NCI-H1417 (cell line): ENCODE results near the gene MAPKAP1.
"Not testable (repeated sequence)": the region's sequence is repeated elsewhere in the genome, so short reads cannot be mapped to it uniquely, and the experiment has no call there.

ENCODE experiments used
- DNase-seq, 3 experiments: peaks; one replicate each; lab custom pipeline; 2025; lab: John Stamatoyannopoulos, UW

MAPKAP1 gene

GRCh38 chr9:125411171-125411756 is 295.7 kb downstream of the MAPKAP1 start:
- no peak for DNase-seq

DNA sequence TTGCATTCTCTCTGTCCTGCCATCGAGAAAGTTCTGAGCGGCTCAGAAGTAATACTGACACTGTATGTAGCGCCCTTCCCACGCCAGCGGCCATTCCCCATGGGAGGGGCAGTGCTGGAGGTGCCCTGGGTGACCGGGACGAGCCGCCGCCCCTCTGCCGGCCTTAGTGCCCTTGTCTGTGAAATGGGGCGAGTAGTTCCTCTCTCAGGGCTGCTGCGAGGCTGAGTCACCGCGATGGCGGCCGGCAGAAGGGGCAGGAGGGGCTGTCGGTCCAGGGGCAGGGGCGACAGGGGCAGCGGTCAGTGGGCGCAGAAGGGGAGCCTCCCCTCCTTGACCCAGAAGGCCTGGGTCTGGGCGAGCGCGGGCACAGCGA is 296.5 kb downstream of the MAPKAP1 start:
- DNase-seq: no peak

- peak in 1 of 3 experiments; percentile 31 for DNase-seq
Observed at GRCh38 chr9:125409637-125410521, 297.1 kb downstream of the MAPKAP1 start.

DNA sequence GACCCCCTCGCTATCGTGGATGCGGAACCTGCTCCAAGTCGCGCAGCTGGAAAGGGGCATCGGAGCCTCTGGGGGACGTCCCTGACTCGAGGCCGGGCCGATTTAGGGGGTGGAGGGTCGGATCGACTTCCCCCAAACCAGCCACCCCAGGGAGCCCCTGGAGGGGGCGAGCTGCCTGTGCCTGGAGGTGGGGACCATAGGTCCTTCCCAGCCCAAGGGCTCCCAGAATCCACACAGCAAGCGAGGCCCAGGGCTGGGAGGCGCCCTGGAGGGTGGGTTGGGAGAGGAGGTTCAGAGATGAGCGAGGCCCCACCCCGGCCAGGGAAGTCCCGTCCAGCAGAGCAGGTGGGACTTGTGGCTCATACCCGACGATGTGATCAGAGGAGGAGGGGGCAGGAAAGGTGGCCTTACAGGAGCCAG is 297.8 kb downstream of the MAPKAP1 start:
- DNase-seq: peak in 1 of 3 experiments; percentile 19

DNA sequence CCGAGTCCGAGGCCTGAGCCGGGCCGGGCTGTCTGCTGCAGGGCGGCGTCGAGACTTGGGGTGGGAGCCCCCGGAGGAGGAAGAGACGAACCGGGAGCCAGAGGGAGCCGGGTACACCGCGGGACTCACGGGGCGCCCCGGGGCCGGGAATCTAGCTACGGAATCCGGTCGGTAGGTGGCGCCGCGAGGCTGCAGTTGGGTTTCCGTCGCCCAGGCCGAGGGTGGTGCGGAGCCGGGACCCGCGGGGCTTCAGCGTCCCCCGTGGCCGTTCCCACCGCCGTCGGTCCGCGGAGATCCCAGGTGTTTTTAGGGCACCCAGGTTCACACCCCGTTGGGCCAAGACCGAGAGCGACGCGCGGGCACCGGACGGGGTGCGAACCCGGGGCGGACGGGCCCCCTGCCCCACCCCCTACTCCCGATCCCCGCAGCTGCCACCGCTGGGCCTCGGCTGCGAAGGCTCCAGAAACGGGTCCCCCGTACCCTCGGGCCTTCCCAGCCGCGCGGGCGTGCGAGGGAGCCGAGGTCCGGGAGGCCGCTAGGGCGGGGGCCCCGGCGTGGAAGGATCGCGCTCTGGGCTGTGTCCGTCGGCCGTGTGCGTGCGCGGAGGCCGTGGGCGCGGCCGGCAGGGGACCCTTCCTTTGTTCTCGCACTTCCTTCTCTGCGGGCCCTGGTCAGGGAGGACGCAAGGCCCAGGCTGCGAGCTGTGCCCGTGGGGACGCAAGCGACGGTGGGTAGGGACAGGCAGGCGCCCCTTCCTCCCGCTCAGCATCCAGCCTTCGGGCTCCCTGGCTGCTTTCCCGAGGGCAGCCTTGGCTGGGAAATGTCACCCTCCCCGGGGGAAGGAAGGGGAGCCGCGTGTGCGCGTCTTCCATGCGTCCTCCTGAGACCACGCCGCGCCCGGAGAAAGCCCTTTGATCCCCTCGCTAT is 298.8 kb downstream of the MAPKAP1 start:
- DNase-seq: peak; percentile 44 to 89 (median 82)

GRCh38 chr9:125407432-125407973 is 299.5 kb downstream of the MAPKAP1 start:
- DNase-seq: peak in 1 of 3 experiments; percentile 57

- DNase-seq: no peak
Observed at GRCh38 chr9:125406810-125407087, 300.3 kb downstream of the MAPKAP1 start.

DNA sequence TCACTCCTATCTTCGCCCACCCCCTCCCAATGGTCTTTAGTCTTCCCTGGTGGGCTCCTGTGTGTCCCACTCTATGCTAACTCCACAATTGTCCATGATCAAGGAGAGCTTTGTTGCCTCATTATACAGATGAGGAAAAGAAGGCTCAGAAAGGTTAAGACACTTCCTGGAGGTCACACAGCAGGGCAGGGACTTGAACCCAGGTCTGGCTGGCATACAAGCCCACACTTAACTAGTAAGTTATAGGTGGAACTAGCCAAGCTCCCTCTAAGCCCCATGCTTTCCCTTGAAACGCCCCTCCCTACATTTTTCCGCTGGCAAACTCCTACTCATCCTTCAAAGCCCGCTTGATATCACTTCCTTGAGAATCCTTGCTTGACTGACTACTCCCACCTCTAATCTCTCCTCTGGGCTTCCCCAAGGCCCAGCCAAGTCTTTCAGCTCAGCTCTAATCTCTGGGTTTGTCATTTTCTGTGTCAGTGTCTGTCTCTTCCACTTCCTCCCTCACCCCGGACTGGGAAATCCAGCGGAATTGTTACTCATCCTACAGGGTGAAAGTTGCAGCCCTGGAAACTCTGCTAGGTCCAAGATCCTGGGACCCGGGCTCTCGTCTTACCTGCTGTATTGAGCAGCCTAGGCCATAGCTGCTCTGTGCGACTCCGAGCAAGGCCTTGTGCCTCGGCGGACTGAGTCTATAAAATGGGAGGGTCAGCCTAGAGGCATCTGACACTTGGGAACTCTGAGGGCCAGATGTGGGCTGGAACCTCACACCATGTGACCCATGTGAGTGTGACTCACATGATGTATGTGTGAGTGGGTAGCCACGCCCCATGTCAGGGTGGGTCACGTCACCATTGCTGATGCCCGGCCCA is 300.8 kb downstream of the MAPKAP1 start:
- DNase-seq: no peak

GRCh38 chr9:125404733-125405132 is 302.3 kb downstream of the MAPKAP1 start:
- no peak for DNase-seq

DNA sequence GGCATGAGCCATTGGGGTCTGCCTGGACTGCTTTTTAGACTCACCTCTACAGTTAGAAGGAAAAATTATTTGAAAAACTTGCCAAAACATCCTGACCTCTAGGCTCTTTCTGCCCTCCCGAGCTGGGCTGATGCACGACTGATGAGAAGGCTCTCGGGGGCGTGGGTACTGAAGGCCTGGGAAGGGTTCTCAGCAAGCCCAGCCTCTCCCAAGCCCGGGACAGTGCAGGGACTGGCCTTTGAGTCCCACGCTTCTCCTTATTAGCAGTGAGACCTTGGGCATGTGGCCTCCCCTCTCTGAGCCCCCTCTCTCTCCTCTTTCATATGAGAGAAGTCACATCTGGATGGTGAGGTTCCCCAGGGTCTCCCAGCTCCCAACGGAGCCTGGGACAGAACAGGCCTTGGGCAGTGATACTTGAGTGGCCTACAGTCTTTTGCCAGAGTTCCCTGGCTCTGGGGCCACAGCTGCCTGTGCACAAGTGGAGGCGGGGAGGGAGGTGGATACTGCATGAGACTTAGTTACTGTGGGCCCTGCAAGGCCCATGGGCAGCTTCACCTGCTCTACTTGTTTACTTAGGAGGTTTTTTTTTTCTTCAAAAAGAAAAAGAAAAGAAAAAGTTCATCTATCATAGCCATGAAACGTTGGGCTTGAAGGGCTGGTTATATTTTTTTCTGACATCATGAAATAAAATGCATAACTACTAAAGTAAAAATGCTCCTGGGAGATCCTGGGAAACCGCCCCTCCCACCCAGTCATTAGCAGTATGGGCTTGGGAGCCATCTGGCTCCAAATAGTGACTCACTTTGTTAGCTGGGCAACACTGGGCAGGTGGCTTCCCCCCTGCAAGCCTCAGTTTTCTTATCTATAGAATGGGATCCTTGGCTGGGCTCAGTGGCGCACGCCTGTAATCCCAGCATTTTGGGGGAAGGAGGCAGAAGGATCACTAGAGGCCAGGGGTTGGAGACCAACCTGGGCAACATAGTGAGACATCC is 306.0 kb downstream of the MAPKAP1 start:
- no peak for DNase-seq

DNA sequence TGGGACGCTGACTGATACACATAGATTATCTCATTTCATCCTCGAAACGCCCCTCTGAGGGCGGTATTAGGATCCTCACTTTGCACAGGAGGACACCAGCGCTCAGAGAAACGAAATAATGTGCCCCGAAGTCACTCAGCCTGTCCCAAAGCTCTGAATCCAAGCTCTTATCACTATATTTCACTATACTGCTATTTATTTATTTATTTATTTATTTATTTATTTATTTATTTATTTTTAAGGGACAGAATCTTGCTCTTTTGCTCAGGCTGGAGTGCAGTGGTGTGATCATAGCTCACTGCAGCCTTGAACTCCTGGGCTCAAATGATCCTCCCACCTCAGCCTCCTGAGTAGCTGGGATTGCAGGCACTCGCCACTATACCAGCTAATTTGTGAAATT is 306.8 kb downstream of the MAPKAP1 start:
- DNase-seq: not testable (repeated sequence)

DNA sequence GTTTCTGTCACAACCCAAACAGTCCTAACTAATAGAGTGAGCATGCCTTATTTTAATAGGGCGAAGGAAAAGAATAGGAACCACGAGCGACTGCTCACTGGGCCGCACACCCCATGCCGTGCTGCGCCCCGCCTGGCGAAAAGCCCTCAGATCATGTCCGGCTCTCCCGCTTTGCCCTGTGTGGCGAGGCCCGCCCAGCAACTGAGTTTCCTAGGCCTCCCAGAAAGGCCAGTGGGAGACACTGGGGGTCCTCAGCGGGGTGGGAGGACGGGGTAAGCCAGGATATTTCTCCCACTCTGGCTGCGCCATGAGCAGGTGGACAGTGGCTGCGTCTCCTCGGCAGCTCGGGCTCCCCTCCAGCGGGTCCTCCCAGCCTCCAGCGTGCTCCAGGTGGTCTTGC is 307.3 kb downstream of the MAPKAP1 start:
- no peak for DNase-seq

- DNase-seq: no peak
Observed at GRCh38 chr9:125399165-125399564, 307.8 kb downstream of the MAPKAP1 start.

GRCh38 chr9:125398243-125398642 is 308.8 kb downstream of the MAPKAP1 start:
- DNase-seq: no peak

DNA sequence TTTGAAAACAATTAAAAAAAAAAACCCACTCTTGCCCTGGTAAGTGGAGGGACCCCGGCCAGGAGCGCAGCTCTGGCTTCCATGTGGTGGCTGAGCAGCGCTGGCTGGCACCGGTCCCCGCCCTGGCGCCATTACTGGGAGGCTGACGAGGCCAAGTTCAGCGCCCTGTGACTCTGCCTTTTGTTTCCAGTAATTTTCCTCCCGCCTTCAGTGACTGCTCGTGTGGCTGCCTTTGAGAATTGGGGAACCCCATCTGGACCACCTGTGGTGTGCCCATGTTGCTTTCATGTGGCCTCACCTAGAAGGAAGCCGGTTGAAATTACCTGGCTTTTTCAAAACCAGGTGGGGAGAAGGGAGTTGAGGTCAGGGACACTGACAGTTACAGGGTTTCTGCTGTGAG is 309.3 kb downstream of the MAPKAP1 start:
- DNase-seq: peak in 2 of 3 experiments; percentile 35 to 65

- DNase-seq: no peak
Observed at GRCh38 chr9:125396799-125397198, 310.2 kb downstream of the MAPKAP1 start.

- DNase-seq: no peak
Observed at GRCh38 chr9:125393426-125393825, 313.6 kb downstream of the MAPKAP1 start.

- DNase-seq: peak in 1 of 3 experiments; percentile 23
Observed at GRCh38 chr9:125391704-125392103, 315.3 kb downstream of the MAPKAP1 start.

DNA sequence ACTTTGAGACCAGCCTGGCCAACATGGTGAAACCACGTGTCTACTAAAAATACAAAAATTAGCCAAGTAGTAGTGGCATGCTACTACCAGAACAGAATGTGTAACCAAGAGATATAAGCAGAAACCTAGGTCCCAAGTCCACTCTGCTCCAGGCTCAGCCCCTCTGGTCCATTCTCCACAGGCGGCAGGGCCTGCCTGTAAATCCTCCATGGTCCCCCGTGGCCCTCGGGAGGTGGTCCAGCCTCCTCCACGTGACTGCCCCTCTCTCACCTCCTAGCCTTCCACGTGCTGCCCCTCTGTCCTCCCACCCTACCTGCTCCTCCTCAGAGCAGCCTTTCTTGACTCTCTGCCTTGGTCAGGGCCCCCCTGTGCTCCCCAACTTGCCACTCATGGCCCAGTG is 318.0 kb downstream of the MAPKAP1 start:
- no peak for DNase-seq
